SK-N-MC (cell line): ENCODE measurements around the gene CAPN3.

ENCODE experiments used
- DNase-seq: peaks from one replicate; pipeline ENCODE4 v3.0.0-alpha.2; 2011; ENCODE audit warnings: low read depth, low spot score
- H3K27ac ChIP-seq: fragments of 200-600 bp; sonication (generic); 2 replicates; pipeline ENCODE4 v1.5.1; 2016; ENCODE audit warnings: mixed run types
- H3K36me3 ChIP-seq: fragments of 200-600 bp; sonication (generic); 2 replicates; pipeline ENCODE4 v1.6.1; 2017; ENCODE audit warnings: antibody characterized with exemption, low read length, mixed read lengths; ENCODE audit not compliant: insufficient read depth
- H3K4me3 ChIP-seq: fragments of 200-600 bp; sonication (generic); 2 replicates; pipeline ENCODE4 v1.5.1; 2016
- H3K9ac ChIP-seq: fragments of 200-600 bp; sonication (generic); 2 replicates; pipeline ENCODE4 v1.8.0; 2017; ENCODE audit warnings: mixed run types, mixed read lengths; ENCODE audit not compliant: insufficient read length
- H3K9me3 ChIP-seq: fragments of 200-600 bp; sonication (generic); 2 replicates; pipeline ENCODE4 v1.6.1; 2017; ENCODE audit warnings: low read depth, mild to moderate bottlenecking, antibody characterized with exemption, low read length, moderate library complexity, mixed read lengths
- EZH2 ChIP-seq: fragments of 200-600 bp; sonication (generic); IDR thresholded peaks from one replicate; pipeline ENCODE4 v1.6.1; 2017; ENCODE audit warnings: antibody characterized with exemption
- FOXP2 ChIP-seq: optimal IDR thresholded peaks from 2 replicates; pipeline ENCODE3; 2011; ENCODE audit warnings: mild to moderate bottlenecking, moderate library complexity; ENCODE audit not compliant: insufficient read depth; ENCODE audit errors: extremely low read length, control extremely low read depth
- POLR2AphosphoS5 ChIP-seq: IDR thresholded peaks from 2 replicates; pipeline ENCODE4 v1.6.1; 2012; ENCODE audit warnings: mild to moderate bottlenecking, low read depth, low read length, borderline replicate concordance

The CAPN3 gene

DNA sequence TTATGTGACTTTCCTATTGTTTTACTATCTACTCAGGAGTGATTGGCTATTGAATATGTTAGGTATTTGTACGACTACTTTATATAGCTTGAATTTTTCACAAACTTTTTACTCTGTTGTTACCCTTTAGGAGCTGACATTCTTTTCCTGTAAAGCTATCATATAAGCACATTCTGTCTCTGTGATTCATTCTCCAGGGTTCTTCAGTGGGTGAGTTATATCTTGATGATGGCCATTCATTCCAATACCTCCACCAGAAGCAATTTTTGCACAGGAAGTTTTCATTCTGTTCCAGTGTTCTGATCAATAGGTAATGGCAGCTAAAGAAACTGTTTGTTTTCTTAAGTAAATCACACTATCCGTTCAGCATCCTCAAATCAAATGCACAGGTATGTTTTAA lies 10.1 kb upstream of the CAPN3 start:
- Histone ChIP-seq H3K27ac (no peak overlapping the region), H3K9ac (no peak overlapping the region), H3K9me3 (no peaks in the 10 kb centered on the region), H3K4me3 (no peak overlapping the region), H3K36me3 (no peaks in the 10 kb centered on the region)
- TF ChIP-seq FOXP2: no peak
- DNase-seq: no peak

DNA sequence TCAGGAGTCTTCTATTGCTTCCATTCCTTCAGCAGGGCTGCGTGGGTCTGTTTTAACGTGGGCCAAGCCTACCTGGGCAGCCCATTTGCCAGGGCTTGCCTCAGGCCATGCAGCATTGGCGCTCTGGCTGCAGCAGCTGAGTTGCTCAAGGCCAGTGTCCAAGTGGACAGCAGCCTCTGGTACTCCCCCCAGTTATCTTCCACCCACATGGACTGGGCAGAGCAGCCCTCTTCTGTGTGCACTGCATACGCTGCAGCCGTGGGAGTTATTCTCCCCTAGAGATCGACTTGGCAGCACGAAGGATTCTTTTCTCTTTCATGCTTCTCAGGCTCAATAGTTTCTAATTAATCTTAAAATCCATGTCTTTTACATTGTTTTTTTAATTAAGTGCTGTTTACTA lies 6.9 kb upstream of the CAPN3 start:
- Histone ChIP-seq H3K9ac (no peak overlapping the region), H3K4me3 (no peak overlapping the region), H3K27ac (no peak overlapping the region), H3K36me3 (no peaks in the 10 kb centered on the region), H3K9me3 (no peaks in the 10 kb centered on the region)
- no peak for DNase-seq
- TF ChIP-seq FOXP2: no peak
- no peak for TF ChIP-seq EZH2
- no peak for TF ChIP-seq POLR2AphosphoS5

GRCh38 chr15:42353061-42353460 lies 6.2 kb upstream of the CAPN3 start:
- no peak overlapping the region for H3K27ac ChIP-seq
- TF ChIP-seq POLR2AphosphoS5 (no peak), EZH2 (no peak), FOXP2 (no peak)
- no peak for DNase-seq
- H3K9me3 ChIP-seq: no peaks in the 10 kb centered on the region
- H3K4me3 ChIP-seq: no peak overlapping the region
- H3K36me3 ChIP-seq: no peaks in the 10 kb centered on the region
- no peak overlapping the region for H3K9ac ChIP-seq

GRCh38 chr15:42354824-42355223 lies 4.5 kb upstream of the CAPN3 start:
- Histone ChIP-seq H3K36me3 (no peaks in the 10 kb centered on the region), H3K4me3 (no peak overlapping the region), H3K9me3 (no peaks in the 10 kb centered on the region), H3K27ac (no peak overlapping the region), H3K9ac (no peak overlapping the region)
- TF ChIP-seq FOXP2 (no peak), POLR2AphosphoS5 (no peak), EZH2 (no peak)
- no peak for DNase-seq

DNA sequence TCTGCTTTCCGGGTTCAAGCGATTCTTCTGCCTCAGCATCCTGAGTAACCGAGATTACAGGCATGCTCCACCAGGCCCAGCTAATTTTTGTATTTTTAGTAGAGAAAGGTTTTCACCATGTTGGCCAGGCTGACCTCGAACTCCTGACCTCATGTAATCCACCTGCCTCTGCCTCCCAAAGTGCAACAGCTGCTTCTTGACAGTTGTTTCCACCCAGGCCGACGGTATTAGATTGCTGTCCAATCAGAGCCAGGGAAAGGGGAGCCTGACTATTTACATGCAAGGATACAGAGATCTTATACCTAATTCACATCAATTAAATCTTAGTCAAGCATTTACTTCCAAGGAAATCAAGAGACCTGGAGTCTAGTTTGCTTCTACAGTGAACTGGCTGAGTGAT lies 4.0 kb upstream of the CAPN3 start:
- H3K36me3 ChIP-seq: no peaks in the 10 kb centered on the region
- H3K9ac ChIP-seq: no peak overlapping the region
- H3K27ac ChIP-seq: no peak overlapping the region
- DNase-seq: no peak
- TF ChIP-seq POLR2AphosphoS5 (no peak), EZH2 (no peak), FOXP2 (no peak)
- H3K9me3 ChIP-seq: no peaks in the 10 kb centered on the region
- H3K4me3 ChIP-seq: no peak overlapping the region

GRCh38 chr15:42356851-42357250 lies 2.5 kb upstream of the CAPN3 start:
- no peaks in the 10 kb centered on the region for H3K9me3 ChIP-seq
- no peak overlapping the region for H3K9ac ChIP-seq
- H3K36me3 ChIP-seq: no peaks in the 10 kb centered on the region
- H3K4me3 ChIP-seq: no peak overlapping the region
- H3K27ac ChIP-seq: no peak overlapping the region
- no peak for DNase-seq
- TF ChIP-seq POLR2AphosphoS5 (no peak), EZH2 (no peak), FOXP2 (no peak)

- no peak overlapping the region for H3K9ac ChIP-seq
- no peaks in the 10 kb centered on the region for H3K36me3 ChIP-seq
- no peaks in the 10 kb centered on the region for H3K9me3 ChIP-seq
- no peak overlapping the region for H3K27ac ChIP-seq
- no peak for TF ChIP-seq POLR2AphosphoS5
- no peak for TF ChIP-seq EZH2
- TF ChIP-seq FOXP2: no peak
- no peak overlapping the region for H3K4me3 ChIP-seq
- no peak for DNase-seq
Observed at GRCh38 chr15:42358141-42358540, 1.2 kb upstream of the CAPN3 start.

GRCh38 chr15:42359985-42360384 lies 684 bp downstream of the CAPN3 start:
- no peak for TF ChIP-seq FOXP2
- no peak for TF ChIP-seq EZH2
- no peak for TF ChIP-seq POLR2AphosphoS5
- H3K36me3 ChIP-seq: no peaks in the 10 kb centered on the region
- H3K9ac ChIP-seq: no peak overlapping the region
- no peak overlapping the region for H3K4me3 ChIP-seq
- no peak overlapping the region for H3K27ac ChIP-seq
- DNase-seq: no peak
- H3K9me3 ChIP-seq: no peaks in the 10 kb centered on the region

DNA sequence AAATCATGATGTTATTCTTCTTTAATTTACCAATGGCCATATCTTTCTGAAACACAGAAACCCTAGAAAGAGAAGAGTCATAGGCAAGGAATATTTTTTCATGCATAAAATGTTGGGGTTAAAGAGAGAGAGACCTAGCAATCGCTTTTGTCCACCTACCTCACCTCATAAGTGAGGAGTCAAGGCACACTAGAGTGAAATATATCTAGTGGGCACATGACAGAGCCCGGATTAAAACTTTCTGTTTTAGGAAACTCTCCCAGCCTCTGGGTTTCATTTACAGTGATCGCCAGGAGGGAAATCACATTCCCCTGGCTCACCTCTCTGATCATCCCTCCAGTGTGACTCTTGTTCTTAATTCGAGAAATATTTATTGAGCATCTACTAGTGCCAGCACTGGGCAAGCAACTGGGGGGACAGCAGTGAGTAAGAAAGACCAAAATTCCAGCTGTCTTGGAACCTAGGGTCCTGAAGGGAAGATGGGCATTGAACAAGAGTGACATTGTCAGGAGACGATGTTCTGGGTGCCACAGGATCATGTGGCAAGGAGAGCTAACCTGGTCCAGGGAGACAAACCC lies 1.3 kb downstream of the CAPN3 start:
- Histone ChIP-seq H3K27ac (no peak overlapping the region), H3K4me3 (no peak overlapping the region), H3K9me3 (no peaks in the 10 kb centered on the region), H3K9ac (no peak overlapping the region), H3K36me3 (no peaks in the 10 kb centered on the region)
- TF ChIP-seq EZH2 (no peak), FOXP2 (no peak), POLR2AphosphoS5 (no peak)
- no peak for DNase-seq

DNA sequence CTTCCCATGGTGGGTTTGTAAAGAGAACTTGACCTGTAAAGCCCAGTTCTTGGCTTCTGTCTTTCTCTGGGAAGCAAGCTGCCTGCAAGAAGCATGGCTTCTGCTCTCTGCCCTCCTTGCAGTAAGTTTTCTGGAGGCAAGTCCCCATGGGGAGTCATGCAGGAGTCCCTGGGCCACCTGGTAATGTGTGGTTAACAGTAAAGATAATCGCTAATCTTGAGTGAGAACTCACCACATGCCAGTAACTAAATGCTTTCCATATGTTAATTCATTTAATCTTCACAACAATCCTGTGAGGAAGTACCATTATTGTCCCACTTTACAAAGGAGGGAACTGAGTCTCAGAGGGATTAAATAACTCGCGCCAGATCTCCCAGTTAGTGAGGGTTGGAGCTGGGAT lies 4.2 kb downstream of the CAPN3 start:
- TF ChIP-seq POLR2AphosphoS5 (no peak), EZH2 (no peak), FOXP2 (no peak)
- H3K9me3 ChIP-seq: no peaks in the 10 kb centered on the region
- H3K27ac ChIP-seq: no peak overlapping the region
- DNase-seq: no peak
- H3K4me3 ChIP-seq: no peak overlapping the region
- H3K9ac ChIP-seq: no peak overlapping the region
- H3K36me3 ChIP-seq: no peaks in the 10 kb centered on the region
